ENCODE measurements around the gene TECPR2.

- TF ChIP-seq CTCF (IDR thresholded peaks at IDR 0.05) (no peak), POLR2A (IDR thresholded peaks at IDR 0.05) (no peak)
Observed at GRCh38 chr14:102323102-102323501, 39.6 kb upstream of the TECPR2 start.
